ENCODE results near the gene LCN12.
"Not testable (repeated sequence)": the region's sequence is repeated elsewhere in the genome, so short reads cannot be mapped to it uniquely, and the experiment has no call there.

The LCN12 gene

GRCh38 chr9:136991993-136992818 is 40.1 kb downstream of the LCN12 start, which contains the start of gene PAXX:
Gene PAXX (plus strand): TSS chr9:136992422. CDS start chr9:136992444, 22 bp downstream.
- DNase-seq: peak; percentile 54 to 85

DNA sequence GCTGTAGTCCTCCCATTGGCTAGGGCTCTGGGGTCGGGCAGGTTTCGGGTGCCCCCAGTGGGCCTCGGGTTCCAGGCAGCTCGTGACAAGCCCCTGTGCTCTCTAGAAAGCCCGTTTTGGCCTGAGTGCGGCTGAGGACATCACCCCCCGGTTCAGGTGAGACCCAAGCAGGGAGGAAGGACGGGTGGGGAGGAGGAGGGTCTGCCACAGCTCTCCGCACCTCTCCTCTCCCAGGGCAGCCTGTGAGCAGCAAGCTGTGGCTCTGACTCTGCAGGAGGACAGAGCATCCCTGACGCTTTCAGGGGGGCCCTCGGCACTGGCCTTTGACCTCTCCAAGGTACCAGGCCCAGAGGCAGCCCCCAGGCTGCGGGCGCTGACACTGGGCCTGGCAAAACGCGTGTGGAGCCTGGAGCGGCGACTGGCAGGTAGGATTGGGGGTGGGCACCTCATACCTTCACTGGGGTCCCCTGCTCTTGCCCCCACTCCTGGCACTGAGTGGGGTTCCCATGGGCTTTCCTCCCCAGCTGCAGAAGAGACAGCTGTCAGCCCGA is 40.8 kb downstream of the LCN12 start:
- no peak for DNase-seq

- no peak for DNase-seq
Measured at GRCh38 chr9:136994180-136994887, 42.3 kb downstream of the LCN12 start.

DNA sequence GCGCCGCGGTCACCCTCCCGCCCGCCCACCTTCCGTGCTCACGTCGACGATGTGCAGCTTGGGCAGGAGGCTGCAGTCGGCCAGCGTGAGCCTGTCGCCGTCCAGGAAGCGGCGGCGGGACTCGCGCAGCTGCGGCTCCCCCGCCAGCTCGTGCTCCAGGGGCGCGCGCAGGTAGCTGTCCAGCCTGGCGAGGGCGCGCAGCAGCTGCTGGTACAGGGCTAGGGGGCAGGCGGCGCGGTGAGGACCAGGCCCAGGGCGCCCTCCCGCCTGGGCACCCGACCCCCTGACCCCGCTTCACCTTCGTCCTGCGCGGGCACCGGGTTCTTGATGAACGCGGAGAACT is 42.8 kb downstream of the LCN12 start:
- DNase-seq: no peak

GRCh38 chr9:136995362-136995761 is 43.3 kb downstream of the LCN12 start:
- DNase-seq: no peak

GRCh38 chr9:136995772-136996311 is 43.8 kb downstream of the LCN12 start:
- DNase-seq: peak in 1 of 2 experiments; percentile 31

DNA sequence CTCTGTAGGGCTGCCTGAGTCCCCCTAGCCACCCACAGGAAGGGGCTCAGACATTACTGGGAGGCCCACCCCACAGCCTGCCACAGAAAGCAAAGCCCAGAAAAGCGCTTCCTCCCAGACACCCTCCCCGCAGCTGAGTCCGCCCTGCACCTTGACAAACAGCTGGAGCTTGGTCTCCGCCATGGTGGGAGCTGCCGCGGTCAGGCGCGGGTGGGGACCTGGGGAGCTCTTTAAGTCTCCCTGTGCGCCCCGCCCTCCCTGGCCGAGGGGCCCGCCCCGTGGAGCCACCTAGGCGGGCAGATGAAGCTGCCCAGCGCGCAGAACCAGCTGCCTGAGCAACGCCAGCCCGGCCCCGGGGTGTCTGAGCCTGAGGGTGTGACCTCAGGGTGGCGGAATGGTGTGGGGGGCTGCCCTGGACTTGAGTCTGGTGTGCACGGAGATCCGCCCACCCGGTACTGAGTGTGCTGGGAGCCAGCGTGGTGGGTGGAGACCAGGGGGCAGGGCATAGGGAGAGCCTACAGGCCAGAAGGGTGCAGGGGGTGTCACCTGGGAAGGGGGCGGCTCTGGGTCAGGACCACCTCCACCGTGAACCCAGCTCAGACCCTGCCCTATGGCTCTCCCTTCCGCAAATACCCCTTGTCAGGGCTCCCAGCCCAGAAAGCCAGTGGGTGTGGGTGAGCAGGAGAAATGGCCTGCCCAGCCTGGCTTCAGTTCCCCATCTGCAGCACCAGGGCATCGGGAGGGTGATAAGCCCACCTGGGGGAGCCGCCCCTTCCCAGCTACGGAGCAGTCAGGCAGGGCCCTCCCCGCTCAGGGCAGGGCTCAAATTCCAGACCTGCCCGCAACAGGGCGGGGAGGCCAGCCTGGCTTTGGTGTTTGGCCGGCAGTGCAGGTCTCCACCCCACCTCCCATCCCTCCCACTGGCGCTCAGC is 44.6 kb downstream of the LCN12 start, which contains the start of gene CLIC3:
Gene CLIC3, minus strand, starts transcription at position 208 of the 932 bp plus-strand sequence. Its CDS starts 25 bp downstream, at position 183.
- DNase-seq: peak in 1 of 2 experiments; percentile 40

DNA sequence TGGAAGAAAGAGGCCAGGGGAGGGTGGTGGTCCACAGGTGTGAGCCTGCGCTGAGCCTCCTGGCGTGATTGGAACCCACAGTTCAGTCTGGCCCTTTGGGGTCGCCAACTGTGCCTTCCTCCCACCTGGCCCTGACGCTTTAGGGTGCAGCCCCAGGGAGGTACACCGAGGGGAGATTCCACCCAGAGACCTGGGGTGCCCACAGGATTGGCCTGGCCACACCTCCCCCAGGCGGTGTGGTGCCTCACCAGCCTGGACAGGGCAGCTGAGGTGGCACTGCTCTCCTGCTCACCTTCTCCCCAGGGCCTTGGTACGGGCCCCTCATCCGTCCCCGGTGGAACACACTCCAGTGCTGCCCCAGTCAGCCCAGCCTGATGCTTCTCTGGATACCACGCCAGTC is 45.3 kb downstream of the LCN12 start:
- no peak for DNase-seq

DNA sequence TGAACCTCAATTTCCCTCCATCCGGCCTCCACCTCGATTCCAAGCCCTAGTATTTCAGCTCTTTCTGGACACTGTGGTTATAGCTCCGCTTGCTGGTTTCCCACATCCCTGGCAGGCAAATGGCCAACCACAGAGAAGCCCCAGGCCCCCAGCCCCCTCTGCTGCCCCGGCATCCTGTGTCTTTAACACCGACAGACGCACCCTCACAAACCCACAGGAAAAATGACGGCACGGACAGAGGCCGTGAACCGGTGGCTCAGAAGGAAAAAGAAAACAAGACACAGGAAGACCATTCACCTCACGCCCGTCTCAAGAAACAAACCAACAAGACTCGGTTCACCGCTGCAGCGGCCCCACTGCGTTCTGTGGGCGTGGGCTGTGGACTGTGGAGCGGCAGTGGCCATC is 45.8 kb downstream of the LCN12 start:
- DNase-seq: no peak

DNA sequence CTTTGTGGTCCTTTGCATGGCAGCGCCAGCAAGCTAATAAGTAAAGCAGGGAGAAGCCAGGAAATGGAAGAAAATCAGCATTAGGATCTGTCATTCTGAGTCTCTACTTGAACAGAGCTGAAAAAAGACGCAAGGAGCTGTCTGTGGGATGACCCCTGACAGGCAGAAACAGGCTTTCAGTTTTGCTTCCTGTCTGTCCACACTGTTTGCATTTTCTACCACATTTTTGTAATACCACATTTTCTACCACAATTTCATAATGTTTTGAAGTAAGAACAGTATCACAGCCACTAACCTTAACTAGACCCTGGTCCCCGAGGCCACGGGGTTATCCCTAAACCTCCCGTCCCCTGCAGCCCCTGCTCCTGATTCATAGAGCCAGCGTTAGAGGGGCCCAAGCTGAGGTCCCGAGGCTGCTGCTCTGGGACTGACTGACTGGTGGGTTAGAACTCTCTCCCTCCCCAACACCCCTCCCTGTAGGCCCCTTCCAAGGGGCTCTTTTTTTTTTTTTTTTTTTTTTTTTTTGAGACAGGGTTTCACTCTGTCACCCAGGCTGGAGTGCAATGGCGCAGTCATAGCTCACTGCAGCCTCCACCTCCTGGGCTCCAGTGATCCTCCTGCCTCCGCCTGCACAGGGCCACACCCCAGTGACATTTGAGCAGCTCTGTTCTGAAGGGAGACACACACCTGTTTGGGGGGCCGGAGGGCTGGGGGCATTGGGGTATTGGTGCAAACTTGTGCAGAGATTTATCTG is 48.3 kb downstream of the LCN12 start:
- DNase-seq: no peak

GRCh38 chr9:137001857-137002645 is 50.0 kb downstream of the LCN12 start:
- DNase-seq: no peak

- DNase-seq: no peak
Measured at GRCh38 chr9:137002646-137003041, 50.6 kb downstream of the LCN12 start.

DNA sequence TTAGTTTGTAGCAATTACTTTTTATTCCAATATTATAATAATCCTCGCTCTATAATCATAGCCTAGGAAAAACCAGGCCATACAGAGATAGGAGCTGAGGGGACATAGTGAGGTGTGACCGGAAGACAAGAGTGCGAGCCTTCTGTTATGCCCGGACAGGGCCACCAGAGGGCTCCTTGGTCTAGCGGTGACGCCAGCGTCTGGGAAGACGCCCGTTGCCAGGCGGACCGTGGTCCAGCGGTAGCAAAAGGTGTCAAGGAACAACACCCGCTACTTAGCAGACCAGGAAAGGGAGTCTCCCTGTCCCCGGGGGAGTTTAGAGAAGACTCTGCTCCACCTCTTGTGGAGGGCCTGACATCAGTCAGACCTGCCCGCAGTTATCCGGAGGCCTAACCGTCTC is 52.2 kb downstream of the LCN12 start:
- DNase-seq: not testable (repeated sequence)

Data from NCI-H524 (cell line).